NCI-H2227 (cell line): ENCODE results near the gene ELOVL6.
"Not testable (repeated sequence)": the region's sequence is repeated elsewhere in the genome, so short reads cannot be mapped to it uniquely, and the experiment has no call there.

ENCODE experiments used
- DNase-seq: peaks from one replicate; lab custom pipeline; 2025; ENCODE audit not compliant: unreplicated experiment; lab: John Stamatoyannopoulos, UW

ELOVL6 gene

GRCh38 chr4:110198435-110199416, at the start of gene ELOVL6:
ELOVL6 (minus strand) TSS chr4:110198615; CDS start chr4:110198335, 280 bp downstream.
- peak; percentile 78 for DNase-seq

- DNase-seq = peak; percentile 9
These were observed 49.7 kb upstream of the ELOVL6 start for GRCh38 chr4:110248100-110248499.

GRCh38 chr4:110247591-110247990, 49.2 kb upstream of the ELOVL6 start:
- DNase-seq = no peak

- DNase-seq = peak; percentile 0
These were observed 47.2 kb upstream of the ELOVL6 start for GRCh38 chr4:110245577-110245976.

- DNase-seq = no peak
These were observed 37.9 kb upstream of the ELOVL6 start for GRCh38 chr4:110236324-110236723.

GRCh38 chr4:110233581-110233980, 35.2 kb upstream of the ELOVL6 start:
- DNase-seq = not testable (repeated sequence)

GRCh38 chr4:110231869-110232268, 33.5 kb upstream of the ELOVL6 start:
- DNase-seq = no peak

GRCh38 chr4:110229266-110229665, 30.9 kb upstream of the ELOVL6 start:
- no peak for DNase-seq

- no peak for DNase-seq
These were observed 26.4 kb upstream of the ELOVL6 start for GRCh38 chr4:110224812-110225211.

- DNase-seq = no peak
These were observed 25.7 kb upstream of the ELOVL6 start for GRCh38 chr4:110224142-110224541.

- not testable (repeated sequence) for DNase-seq
These were observed 20.5 kb upstream of the ELOVL6 start for GRCh38 chr4:110218935-110219334.

- not testable (repeated sequence) for DNase-seq
These were observed 18.8 kb upstream of the ELOVL6 start for GRCh38 chr4:110217181-110217580.

GRCh38 chr4:110216129-110216528, 17.7 kb upstream of the ELOVL6 start:
- no peak for DNase-seq

- DNase-seq = no peak
These were observed 13.3 kb upstream of the ELOVL6 start for GRCh38 chr4:110211770-110212061.

- peak; percentile 13 for DNase-seq
These were observed 12.8 kb upstream of the ELOVL6 start for GRCh38 chr4:110211007-110211769.

- no peak for DNase-seq
These were observed 10.0 kb upstream of the ELOVL6 start for GRCh38 chr4:110208419-110208818.

- no peak for DNase-seq
These were observed 8.8 kb upstream of the ELOVL6 start for GRCh38 chr4:110207233-110207632.

GRCh38 chr4:110202024-110202423, 3.6 kb upstream of the ELOVL6 start:
- DNase-seq = peak; percentile 1

GRCh38 chr4:110201502-110201901, 3.1 kb upstream of the ELOVL6 start:
- peak; percentile 30 for DNase-seq

- DNase-seq = no peak
These were observed 2.3 kb upstream of the ELOVL6 start for GRCh38 chr4:110200689-110201088.

GRCh38 chr4:110198049-110198434, 373 bp downstream of the ELOVL6 start:
- peak; percentile 24 for DNase-seq

GRCh38 chr4:110197529-110198042, 829 bp downstream of the ELOVL6 start:
- DNase-seq = peak; percentile 53
